ENCODE measurements around the gene COL25A1.

Gene COL25A1

DNA sequence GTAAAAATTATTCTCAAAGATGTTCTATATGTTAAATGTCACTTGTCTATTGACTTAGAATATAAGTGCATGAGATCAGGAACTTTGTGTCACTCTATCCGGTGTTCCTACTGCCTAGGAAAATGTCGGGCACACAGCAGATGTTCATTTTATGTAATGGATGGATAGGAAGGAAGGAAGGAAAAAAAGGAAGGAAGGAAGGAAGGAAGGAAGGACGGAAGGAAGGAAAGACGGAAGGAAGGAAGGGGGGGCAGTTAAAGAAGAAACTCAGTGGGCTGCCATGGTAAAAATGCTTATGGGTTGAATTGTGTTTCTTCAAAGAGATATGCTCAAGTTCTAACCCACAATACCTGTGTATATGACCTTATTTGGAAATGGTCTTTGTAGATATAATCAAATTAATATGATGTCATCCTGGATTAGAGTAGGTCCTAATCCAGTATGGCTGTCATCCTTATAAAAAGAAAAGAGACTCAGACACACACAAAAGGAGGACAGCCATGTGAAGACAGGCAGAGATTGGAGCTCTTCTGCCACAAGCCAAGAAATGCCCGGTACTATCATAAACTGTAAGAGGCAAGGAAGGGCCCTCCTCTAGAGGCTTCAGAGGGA lies 86.3 kb downstream of the COL25A1 start:
- no peak for FAIRE-seq
- no peak for DNase-seq (ENCODE audit: insufficient read length, low spot score)

DNA sequence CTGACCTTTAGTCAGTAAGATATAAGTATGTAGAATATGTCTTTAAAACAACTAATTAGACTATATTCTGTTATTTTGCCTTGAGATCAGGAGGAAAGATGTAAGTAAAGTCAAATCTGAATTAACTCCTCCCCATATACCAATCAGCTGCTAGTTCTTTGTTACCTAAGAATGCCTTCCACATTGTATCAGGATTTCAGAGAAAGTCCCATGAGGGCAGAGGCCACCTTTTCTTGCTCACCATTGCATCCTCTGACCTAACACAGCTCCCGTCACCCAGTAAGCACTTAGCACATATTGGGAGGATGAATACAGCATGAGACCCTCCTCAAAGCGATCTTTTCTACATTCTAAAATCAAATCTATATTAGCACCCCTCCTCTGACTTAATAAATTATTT lies 87.0 kb downstream of the COL25A1 start:
- no peak for FAIRE-seq
- DNase-seq (ENCODE audit: insufficient read length, low spot score): no peak

DNA sequence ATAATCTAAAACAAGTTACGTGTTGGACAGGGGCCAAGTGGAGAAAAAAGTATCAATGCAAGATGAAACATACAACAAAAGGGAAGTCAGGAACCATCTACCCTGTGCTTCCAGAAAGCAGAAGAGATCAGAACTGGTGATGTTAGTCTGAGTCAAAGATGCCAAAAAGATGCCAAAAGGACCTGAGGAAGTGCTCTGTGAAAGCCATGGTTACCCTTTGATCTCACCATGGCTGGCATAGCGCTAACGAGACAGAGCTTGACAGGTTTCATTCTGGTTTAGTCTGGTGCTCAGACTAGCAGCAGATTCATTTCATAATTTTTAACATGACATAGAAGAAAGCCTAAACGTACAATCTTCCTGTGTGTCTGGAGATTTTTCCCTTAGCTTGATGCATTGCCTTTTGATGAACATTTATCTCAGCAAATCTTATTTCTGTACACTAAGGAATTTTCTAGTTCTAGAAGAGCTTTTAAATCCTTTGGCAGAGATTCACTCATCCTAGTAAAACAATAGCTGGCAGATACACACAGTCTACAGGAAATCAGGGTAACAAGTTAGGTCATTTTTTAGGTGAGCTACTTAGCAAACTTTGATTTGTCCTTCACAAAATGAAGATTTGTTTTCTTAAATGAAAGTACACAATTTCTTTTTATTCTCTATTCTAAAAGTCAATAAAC lies 87.7 kb downstream of the COL25A1 start:
- FAIRE-seq (no peak), DNase-seq (ENCODE audit: insufficient read length, low spot score) (no peak)

DNA sequence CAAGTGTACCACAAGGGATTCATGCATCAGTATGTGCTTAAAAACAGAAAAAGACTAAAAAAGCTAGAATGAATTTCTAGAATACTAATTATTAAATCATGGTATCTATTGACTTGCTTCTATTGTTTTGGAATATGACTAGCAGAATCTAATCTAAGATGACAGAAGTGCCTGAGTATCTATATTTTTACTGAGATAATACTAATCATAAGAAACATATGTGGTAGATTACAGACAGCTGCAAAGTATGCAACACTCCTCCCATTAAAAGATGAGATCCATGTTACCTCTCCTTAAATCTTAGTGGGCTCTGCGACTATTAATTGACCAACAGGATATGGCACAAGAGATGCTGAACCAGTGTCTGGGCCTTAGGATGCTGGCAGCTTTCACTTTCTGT lies 89.4 kb downstream of the COL25A1 start:
- DNase-seq (ENCODE audit: insufficient read length, low spot score) (no peak), FAIRE-seq (no peak)

DNA sequence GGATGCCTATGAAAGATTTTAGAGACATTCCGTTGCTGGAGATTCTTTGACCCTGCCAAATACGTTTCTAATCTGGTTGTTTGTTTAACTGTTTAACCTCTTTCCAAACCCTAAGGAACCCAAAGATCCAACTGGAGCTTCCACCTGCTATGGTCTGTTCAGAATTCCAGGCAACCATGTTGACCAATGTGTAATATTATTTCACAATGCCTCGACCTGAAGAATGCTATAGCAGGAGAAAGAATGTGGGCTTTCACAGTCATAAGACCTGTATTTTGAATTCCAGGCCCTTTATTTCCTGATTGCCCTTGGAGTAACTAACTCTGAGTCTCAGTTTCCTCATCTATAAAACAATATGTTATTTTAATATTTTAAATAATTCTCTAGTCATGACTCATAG lies 90.8 kb downstream of the COL25A1 start:
- FAIRE-seq (no peak), DNase-seq (ENCODE audit: insufficient read length, low spot score) (no peak)

DNA sequence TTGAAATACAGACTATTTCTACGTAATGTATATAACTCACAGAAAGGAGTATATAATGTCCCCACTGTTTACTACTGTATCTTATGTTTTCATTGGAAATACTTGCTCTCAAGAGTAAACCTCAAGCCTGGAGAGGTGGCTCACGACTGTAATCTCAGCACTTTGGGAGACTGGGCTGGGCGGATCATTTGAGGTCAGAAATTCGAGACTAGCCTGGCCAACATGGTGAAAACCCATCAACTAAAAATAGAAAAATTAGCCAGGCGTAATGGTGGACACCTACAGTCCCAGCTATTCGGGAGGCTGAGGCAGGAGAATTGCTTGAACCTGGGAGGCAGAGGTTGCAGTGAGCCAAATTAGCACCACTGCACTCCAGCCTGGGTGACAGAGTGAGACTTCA lies 92.8 kb downstream of the COL25A1 start:
- DNase-seq (ENCODE audit: insufficient read length, low spot score) (no peak), FAIRE-seq (no peak)

DNA sequence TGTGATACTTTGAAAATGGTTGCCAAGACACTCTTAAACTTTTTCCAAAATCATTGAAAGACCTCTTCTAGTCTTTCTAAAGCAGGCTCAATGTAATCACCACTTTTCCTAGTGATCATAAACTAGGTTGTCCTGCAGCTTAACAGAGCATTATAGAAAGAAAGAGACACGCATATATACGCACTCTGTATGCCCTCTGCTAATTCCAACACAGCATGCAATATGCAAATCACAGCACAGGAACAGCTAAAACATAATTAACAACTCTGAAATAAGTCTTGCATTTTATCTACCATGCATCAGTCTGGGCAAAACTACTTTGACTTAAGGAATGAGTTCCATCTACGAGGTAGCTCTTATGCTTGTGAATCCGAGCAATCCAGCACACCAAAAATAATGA lies 94.6 kb downstream of the COL25A1 start:
- FAIRE-seq (no peak), DNase-seq (ENCODE audit: insufficient read length, low spot score) (no peak)

DNA sequence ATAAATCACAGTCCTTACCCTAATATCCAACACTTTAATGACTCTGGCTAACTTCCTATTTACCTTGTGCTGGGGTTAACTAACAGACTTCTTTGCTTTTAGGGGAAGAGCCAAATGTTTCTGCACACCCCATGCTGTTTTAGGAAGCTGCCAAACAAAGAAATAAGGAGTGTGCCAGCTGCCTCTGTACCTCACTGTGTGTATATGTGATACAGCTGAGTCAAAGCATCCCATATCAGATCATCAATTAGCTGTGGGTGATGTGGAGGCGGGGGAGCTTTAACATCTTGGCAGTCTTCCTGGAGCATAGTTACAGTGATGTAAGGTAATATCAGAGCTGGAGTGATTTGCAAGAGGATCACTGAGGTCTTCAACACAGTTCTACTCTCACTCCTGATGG lies 95.4 kb downstream of the COL25A1 start:
- FAIRE-seq: no peak
- DNase-seq (ENCODE audit: insufficient read length, low spot score): no peak

DNA sequence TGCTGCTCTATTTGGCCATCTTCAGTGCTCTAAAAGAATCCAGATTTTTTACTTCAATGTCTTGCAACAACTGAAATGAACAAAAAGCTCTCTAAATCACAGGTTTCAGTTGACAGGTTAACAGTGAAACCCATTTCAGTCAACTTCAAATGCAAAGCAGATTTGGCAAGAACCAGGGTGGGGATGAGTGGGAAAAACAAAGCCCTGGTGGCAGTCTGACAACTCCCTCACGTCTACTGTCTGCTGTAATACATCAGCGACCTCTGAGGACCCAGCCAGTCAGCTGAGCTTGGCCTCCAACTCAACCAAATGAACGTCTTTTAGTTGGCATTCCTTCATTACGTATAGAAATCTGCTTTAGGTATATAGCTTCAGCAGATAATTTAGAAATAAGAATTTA lies 95.8 kb downstream of the COL25A1 start:
- FAIRE-seq: no peak
- DNase-seq (ENCODE audit: insufficient read length, low spot score): no peak

DNA sequence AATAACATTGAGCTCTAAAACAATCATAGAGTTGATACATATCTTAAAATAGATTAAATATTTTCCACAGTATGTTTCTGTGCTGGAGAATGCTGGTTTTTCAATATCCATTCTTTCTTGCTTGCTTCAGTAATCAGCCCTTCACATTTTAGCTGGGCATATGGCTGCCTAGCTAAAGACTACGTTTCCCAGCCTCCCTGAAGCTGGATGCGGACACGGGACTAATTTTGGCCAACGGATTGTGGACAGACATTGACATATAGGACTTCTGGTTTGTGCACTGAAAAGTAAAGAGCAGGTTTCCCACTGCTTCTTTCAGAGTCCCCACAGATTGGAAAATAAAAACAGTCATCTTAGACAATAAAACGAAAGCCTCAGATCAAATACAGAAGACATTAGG lies 97.3 kb downstream of the COL25A1 start:
- FAIRE-seq: no peak

DNA sequence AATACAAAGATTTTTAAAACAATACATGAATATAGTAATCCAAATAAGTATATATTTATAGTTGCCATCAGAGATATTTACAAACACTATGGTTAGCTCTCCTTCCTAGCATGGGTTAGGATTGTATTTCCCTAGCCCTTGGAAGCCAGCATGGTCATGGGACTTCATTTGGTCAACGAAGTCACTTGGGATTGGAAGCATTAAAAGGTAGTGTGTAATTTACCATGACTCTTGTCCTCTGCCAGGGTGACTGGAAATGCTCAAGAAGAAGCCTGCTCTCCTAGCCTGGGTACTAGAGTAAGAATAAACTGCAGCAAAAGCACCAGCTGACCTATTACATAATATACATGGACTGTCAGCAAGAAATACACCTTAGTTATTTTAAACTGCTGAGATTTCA lies 102.9 kb downstream of the COL25A1 start:
- FAIRE-seq: no peak
- no peak for DNase-seq (ENCODE audit: insufficient read length, low spot score)

More for the DNA sequence above, 97.3 kb downstream of the COL25A1 start:
- no peak for DNase-seq (ENCODE audit: insufficient read length, low spot score)

DNA sequence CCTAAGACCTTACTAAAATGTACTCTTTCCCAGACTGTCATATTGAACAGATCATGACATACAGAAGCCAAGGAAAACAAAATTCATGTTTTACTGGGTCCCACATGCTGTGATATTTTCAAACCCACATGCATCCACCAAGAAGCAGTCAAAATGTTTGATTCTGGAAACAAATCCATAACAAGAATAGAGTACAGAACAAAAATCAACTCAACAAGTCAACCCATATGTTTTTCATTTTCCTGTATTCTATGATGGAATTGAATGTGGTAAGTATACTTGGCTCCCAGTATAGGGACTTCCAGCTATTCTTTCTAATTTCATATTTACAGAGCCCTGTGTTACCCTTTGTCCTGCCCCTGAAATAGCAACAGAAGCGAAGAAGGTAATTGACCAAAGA lies 106.8 kb downstream of the COL25A1 start:
- DNase-seq (ENCODE audit: insufficient read length, low spot score) (no peak), FAIRE-seq (no peak)

DNA sequence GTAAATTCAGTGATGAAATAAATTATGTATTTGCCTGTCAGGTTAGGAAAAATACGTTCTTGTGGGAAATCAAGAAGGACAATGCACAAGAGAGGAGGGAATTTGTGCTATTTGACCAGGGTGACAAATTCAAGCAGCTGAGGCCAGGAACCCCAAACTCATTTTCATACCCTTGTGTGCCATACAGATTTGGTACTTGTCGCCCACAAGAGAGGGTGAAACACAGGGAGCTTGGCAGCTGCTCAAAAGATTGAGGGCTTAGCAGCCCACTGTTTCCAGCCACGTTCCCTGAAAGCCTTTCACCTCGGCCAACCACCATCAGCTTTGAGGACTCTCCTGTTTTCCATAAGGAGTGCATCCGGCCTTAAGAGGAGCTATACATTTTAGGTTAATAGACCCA lies 111.2 kb downstream of the COL25A1 start:
- DNase-seq (ENCODE audit: insufficient read length, low spot score): no peak
- FAIRE-seq: no peak

DNA sequence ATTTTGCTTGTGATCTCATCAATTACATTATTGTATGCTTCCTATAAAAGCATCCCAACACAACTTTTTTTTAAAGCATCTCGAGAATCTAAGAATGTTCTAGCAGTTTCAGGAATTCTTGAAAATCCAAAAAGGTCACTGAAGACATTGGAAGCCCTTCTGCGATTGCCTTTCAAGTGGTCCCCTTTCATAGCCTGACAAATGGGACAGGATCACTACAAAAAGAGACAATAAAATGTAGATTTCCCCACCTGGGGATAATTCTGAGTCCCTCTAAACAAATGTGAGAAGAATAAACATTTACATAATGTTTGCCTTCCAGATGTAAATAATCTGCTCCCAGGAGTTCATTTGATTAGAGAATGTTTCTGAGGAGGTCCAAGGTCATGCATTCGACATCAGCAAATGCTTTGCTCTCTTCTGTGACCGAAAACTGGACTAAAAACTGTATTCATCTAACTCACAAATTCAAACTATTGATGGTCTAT lies 116.0 kb downstream of the COL25A1 start:
- DNase-seq (ENCODE audit: insufficient read length, low spot score): no peak
- FAIRE-seq: no peak

DNA sequence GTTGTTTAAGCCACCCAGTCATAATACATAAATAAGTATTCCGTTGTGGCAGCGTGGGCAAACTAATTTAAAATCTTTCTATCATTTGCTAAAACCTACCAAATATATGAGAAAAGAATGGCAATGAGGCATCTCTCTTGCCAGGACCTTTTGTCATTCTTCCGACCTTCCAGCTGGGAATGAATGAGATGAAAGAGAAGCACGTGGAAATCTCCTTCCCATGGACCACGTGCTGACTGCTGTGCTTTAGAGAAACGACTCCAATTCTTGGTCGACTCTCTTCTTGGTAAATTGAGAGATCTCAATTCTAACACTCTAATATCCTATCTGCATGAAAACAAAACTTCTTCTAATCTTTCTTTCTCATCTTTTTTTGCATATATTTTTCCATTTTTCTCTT lies 116.5 kb downstream of the COL25A1 start:
- DNase-seq (ENCODE audit: insufficient read length, low spot score) (no peak), FAIRE-seq (no peak)

DNA sequence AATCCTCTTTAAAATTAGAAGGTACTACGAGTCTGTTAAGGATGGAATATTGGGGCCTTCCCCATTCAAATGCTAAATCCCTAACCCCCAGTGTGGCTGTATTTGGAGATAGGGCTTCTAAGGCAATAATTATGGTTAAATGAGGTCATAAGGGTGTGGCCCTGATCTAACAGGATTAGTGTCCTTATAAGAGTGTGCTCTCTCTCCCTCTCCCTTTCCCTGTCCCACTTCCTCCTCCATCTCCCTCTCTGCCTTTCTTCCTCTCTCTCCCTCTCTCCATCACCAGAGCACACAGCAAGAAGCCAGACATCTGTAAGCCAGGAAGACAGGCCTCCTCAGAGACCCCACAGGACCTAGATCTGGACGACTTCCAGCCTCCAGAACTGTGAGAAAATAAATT lies 116.9 kb downstream of the COL25A1 start:
- no peak for FAIRE-seq
- no peak for DNase-seq (ENCODE audit: insufficient read length, low spot score)

DNA sequence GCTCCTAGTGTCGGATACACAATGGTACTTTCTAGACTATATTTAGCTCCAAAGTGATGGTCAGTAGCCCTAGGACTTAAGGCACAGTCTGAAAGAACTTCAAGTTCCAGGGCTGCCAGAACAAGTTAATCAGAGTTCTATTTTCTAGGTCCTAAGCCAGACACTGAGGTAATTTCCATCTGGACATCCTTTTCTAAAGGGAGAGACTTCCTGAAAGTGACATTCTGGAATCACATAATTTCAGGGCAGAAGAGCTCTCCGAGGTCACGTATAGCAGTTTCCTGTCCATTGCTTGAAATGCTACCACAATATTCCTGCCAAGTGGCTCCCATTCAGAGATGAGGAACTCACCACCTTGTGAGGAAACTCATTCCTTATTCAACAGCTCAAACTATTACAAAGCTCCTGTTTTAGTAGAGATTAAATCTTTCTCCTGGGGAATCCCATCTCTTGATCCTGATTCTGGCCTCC lies 117.9 kb downstream of the COL25A1 start:
- no peak for DNase-seq (ENCODE audit: insufficient read length, low spot score)
- no peak for FAIRE-seq

DNA sequence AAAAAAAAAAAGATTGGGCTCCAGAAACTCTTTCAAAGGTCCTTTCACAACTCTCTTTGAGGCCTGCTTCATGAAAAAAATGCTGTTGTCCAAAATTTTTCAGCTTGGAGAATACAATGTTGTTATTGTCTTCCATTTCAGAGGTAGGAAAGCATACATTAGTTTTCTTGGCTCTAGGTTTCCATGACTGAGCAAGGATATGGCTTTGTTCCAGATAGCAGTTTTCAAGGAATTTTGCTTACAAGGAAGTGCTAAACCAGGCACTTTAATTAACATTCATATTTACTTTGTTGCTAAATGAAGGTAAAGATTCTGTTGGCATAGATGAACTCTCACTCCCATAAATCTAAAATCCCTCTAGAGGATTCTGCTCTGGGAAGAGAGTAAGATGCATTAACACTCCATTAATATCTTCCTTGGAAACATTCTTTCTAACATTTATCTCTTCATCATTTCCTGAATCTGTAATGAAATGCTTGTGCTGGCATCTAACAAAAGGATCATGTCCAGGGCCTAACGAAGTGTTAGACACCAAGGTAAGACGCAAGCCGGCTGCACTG lies 118.4 kb downstream of the COL25A1 start:
- DNase-seq (ENCODE audit: insufficient read length, low spot score) (no peak), FAIRE-seq (no peak)

DNA sequence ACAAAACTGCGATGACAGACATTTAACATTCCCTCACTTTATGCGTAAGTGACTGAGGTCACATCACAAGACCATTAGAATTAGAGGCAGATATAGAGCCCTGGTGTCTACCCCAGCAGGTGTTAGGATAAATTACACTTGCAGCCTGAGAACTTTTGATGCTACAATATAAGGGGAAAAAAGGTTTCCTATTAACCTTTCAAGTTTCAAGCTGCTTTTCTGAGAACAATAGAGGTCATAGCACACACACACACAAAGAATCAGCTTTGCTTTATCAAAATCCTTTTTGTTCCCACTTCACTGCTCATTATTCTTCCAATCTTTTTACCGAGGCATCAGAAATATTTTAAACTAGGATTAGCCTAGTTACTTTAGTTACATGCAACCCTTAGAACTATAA lies 119.8 kb downstream of the COL25A1 start:
- FAIRE-seq: no peak
- DNase-seq (ENCODE audit: insufficient read length, low spot score): no peak

DNA sequence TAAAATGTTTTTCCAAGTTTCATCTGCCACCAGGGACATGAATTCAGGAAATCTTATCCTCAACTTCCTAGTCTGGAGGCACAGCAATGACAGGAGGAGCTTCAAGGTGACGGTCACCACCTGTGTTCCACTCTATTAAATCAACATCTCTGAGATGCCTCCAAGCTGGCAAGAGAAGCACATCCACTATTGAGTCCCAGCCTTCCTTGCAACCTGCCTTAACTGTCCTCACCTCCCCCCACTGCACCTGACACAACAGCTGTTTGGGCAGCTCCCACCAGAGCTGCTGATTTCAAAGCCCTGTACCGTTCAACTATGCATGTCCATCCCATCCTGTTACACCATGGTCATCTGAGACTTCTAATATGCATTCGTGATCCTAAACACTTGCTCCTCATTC lies 123.4 kb downstream of the COL25A1 start:
- DNase-seq (ENCODE audit: insufficient read length, low spot score) (no peak), FAIRE-seq (no peak)

DNA sequence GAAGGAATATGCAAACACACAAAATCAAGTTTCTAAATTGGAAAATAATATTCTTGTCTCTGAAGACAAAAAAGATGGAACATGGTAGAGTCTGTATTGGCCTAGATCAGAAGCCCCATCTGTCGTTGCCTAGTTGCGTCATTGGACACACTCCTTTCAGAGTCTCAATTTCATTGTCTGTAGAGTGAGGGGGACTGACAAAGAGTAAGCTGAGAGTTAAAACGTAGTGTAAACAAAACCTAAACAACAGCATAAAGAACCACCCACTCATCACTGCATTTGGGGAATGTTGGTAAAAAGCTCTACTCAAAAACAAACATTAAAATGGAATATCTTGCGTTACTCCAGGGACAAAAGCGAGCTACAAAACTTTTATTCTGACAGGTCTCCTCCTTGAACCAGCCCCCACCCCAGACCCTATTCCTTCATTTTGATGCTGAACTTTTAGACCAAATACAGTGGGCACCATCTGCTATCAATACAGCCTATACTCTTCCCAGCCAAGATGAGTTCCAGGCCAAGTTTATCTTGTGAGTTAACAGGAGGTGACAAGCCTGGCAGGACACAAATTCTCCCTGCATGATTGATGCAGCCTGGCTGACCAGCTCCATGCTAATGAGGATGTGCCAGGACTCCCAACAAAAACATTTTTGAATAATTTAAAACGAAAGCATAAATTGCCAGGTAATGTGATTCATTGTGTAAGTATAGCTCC lies 125.2 kb downstream of the COL25A1 start:
- FAIRE-seq (no peak), DNase-seq (ENCODE audit: insufficient read length, low spot score) (no peak)
